GM08714 (cell line): ENCODE measurements around the gene HPS1.
A peak's percentile ranks its signal among the peaks of the same experiment; 100 is the strongest.

Source experiments
- H3K4me3 ChIP-seq: fragments of 200-500 bp; sonication (Bioruptor generic); 2 replicates; pipeline ENCODE4 v1.5.1; 2014; ENCODE audit warnings: mild to moderate bottlenecking, low read length, inconsistent platforms
- ZNF274 ChIP-seq: IDR thresholded peaks from 2 replicates; pipeline ENCODE4 v1.6.1; 2012; ENCODE audit warnings: mild to moderate bottlenecking, low read depth, low read length

HPS1 gene

GRCh38 chr10:98446661-98447221 lies at the start of gene HPS1:
TSS of gene HPS1 (minus strand) at chr10:98446935. CDS start at chr10:98443240, 3,695 bp downstream.
- no peak for TF ChIP-seq ZNF274
- H3K4me3 ChIP-seq, result peak within 1 kb of the TSS; percentile 75

- H3K4me3 ChIP-seq, result no peak overlapping the region
- TF ChIP-seq ZNF274, result no peak
These were observed 46.0 kb upstream of the HPS1 start for GRCh38 chr10:98492763-98493162.

GRCh38 chr10:98489561-98490481 lies 43.1 kb upstream of the HPS1 start:
- H3K4me3 ChIP-seq, result no peak overlapping the region
- no peak for TF ChIP-seq ZNF274

GRCh38 chr10:98488669-98489430 lies 42.1 kb upstream of the HPS1 start:
- no peak overlapping the region for H3K4me3 ChIP-seq
- no peak for TF ChIP-seq ZNF274

GRCh38 chr10:98487649-98488048 lies 40.9 kb upstream of the HPS1 start:
- TF ChIP-seq ZNF274, result no peak
- no peak overlapping the region for H3K4me3 ChIP-seq

GRCh38 chr10:98486421-98486820 lies 39.7 kb upstream of the HPS1 start:
- no peak overlapping the region for H3K4me3 ChIP-seq
- TF ChIP-seq ZNF274, result no peak

- TF ChIP-seq ZNF274, result no peak
These were observed 39.2 kb upstream of the HPS1 start for GRCh38 chr10:98485959-98486358.

GRCh38 chr10:98483658-98484057 lies 36.9 kb upstream of the HPS1 start:
- H3K4me3 ChIP-seq, result no peak overlapping the region
- no peak for TF ChIP-seq ZNF274

More at GRCh38 chr10:98485959-98486358, 39.2 kb upstream of the HPS1 start:
- H3K4me3 ChIP-seq, result no peak overlapping the region

GRCh38 chr10:98482096-98482495 lies 35.4 kb upstream of the HPS1 start:
- no peak for TF ChIP-seq ZNF274
- H3K4me3 ChIP-seq, result no peak overlapping the region

GRCh38 chr10:98481404-98481945 lies 34.7 kb upstream of the HPS1 start:
- no peak for TF ChIP-seq ZNF274
- no peak overlapping the region for H3K4me3 ChIP-seq

GRCh38 chr10:98478430-98479222 lies 31.9 kb upstream of the HPS1 start:
- no peak overlapping the region for H3K4me3 ChIP-seq
- no peak for TF ChIP-seq ZNF274

- no peak for TF ChIP-seq ZNF274
- no peak overlapping the region for H3K4me3 ChIP-seq
These were observed 31.1 kb upstream of the HPS1 start for GRCh38 chr10:98477861-98478260.

GRCh38 chr10:98474628-98475027 lies 27.9 kb upstream of the HPS1 start:
- TF ChIP-seq ZNF274, result no peak
- no peak overlapping the region for H3K4me3 ChIP-seq
